K562 (cell line): ENCODE results near the gene ACAP2. TPM values are rescaled to one million over a fixed set of nuclear protein-coding genes. Genes with fewer than 3 reads are reported as not detected.

Source experiments
- ATAC-seq: fragments of 200-7000 bp; cut with Tn5 transposase; 3 replicates; pipeline ENCODE4 v1.9.1; 2020; ENCODE audit warnings: moderate library complexity
- BruUV-seq: library from RNA; stranded (reverse); fragments of 400-500 nt; replicated peaks from 2 replicates; lab custom pipeline; 2021; lab: Mats Ljungman, UMichigan
- CTCF ChIA-PET: fragments of 300-600 bp; formaldehyde crosslinking; extraction: SDS; loops from one replicate; lab custom pipeline; 2021; ENCODE audit warnings: low intra/inter-chr PET ratio; lab: Yijun Ruan, JAX
- POLR2A ChIA-PET: fragments of 300-600, 350-650 bp; sonication (Branson Sonifier 250); formaldehyde crosslinking; extraction: SDS; loops from one replicate; lab custom pipeline; 2021; ENCODE audit warnings: antibody characterized with exemption, inconsistent platforms; lab: Yijun Ruan, JAX
- DNase-seq, 4 experiments: peaks; one replicate each; pipeline versions ENCODE4 v3.0.0 to v3.0.0-alpha.2; 2011 to 2018; ENCODE audit warnings: low spot score in 3 of 4, mixed read lengths in 3 of 4; ENCODE audit errors: extremely low read depth in 1 of 4
- FAIRE-seq: peaks from 2 replicates; lab custom pipeline; 2011; peaks lifted over from hg19 to GRCh38; lab: Jason Lieb, UNC
- H2AFZ ChIP-seq: 2 replicates; pipeline ENCODE4 v1.6.0; 2011; ENCODE audit warnings: low read depth, low read length, control low read depth, inconsistent platforms
- H3K27ac ChIP-seq: fragments of 200-600 bp; 3 replicates; pipeline ENCODE4 v1.8.0; 2011; ENCODE audit warnings: low read depth, mild to moderate bottlenecking, control low read depth, inconsistent platforms, low read length, moderate library complexity, mixed read lengths; ENCODE audit errors: extremely low read depth
- H3K27me3 ChIP-seq, 2 experiments: fragments of 300-600 bp in 1 of 2; 2 replicates in 1 of 2; 3 replicates in 1 of 2; pipeline versions ENCODE4 v1.6.0 to v1.8.0; 2011; ENCODE audit warnings: inconsistent platforms in 2 of 2, low read length in 2 of 2, mild to moderate bottlenecking in 1 of 2, mixed read lengths in 1 of 2, moderate library complexity in 1 of 2; ENCODE audit not compliant: control insufficient read depth in 2 of 2, insufficient read depth in 2 of 2
- H3K36me3 ChIP-seq: fragments of 300-600 bp; 3 replicates; pipeline ENCODE4 v1.8.0; 2011; ENCODE audit warnings: mild to moderate bottlenecking, low read length, inconsistent platforms; ENCODE audit not compliant: control insufficient read depth, insufficient read depth
- H3K4me1 ChIP-seq, 2 experiments: fragments of 200-600 bp in 1 of 2; replicated peaks in 1 of 2; 2 replicates in 1 of 2; 3 replicates in 1 of 2; pipeline versions ENCODE4 v1.5.1 to v1.8.0; 2011; ENCODE audit warnings: inconsistent platforms in 2 of 2, low read length in 2 of 2, mild to moderate bottlenecking in 1 of 2, mixed read lengths in 1 of 2, moderate library complexity in 1 of 2; ENCODE audit not compliant: control insufficient read depth in 2 of 2, insufficient read depth in 2 of 2
- H3K4me2 ChIP-seq: 2 replicates; pipeline ENCODE4 v1.6.1; 2011; ENCODE audit warnings: low read length, control low read depth, inconsistent platforms, mixed read lengths; ENCODE audit not compliant: insufficient read depth
- H3K4me3 ChIP-seq: fragments of 200-600 bp; sonication (generic), shearing (Covaris generic); 2 replicates; pipeline ENCODE4 v1.5.1; 2016; ENCODE audit warnings: control low read depth, inconsistent platforms
- H3K79me2 ChIP-seq: fragments of 200-600 bp; 3 replicates; pipeline ENCODE4 v1.8.0; 2011; ENCODE audit warnings: low read length, inconsistent platforms; ENCODE audit not compliant: control insufficient read depth, insufficient read depth
- H3K9ac ChIP-seq, 2 experiments: 2 replicates each; pipeline versions ENCODE4 v1.6.0 to v1.6.1; 2011; ENCODE audit warnings: low read depth in 2 of 2, low read length in 2 of 2, control low read depth in 1 of 2, inconsistent platforms in 1 of 2, mild to moderate bottlenecking in 1 of 2, mixed read lengths in 1 of 2; ENCODE audit not compliant: insufficient read depth in 1 of 2
- H3K9me1 ChIP-seq: one replicate; pipeline ENCODE4 v1.6.0; 2011; ENCODE audit warnings: inconsistent platforms, mild to moderate bottlenecking, low read length, moderate library complexity; ENCODE audit not compliant: control insufficient read depth, insufficient read depth
- H3K9me3 ChIP-seq: replicated peaks from 2 replicates; pipeline ENCODE4 v1.5.1; 2011; ENCODE audit warnings: low read depth, low read length, inconsistent platforms; ENCODE audit not compliant: control insufficient read depth, insufficient read depth
- H4K20me1 ChIP-seq: replicated peaks from 2 replicates; pipeline ENCODE4 v1.6.1; 2011; ENCODE audit warnings: low read length, inconsistent platforms, mixed read lengths; ENCODE audit not compliant: control insufficient read depth, insufficient read depth
- BHLHE40 ChIP-seq: IDR thresholded peaks from 2 replicates; pipeline ENCODE4 v1.6.1; 2011; ENCODE audit warnings: low read length, improper control_type of control experiment
- ETV1 ChIP-seq: fragments of 450-650 bp; conservative IDR thresholded peaks from 2 replicates; pipeline ENCODE4 v1.6.1; 2016; ENCODE audit warnings: missing genetic modification characterization, control low read depth, low read depth, missing compliant biosample characterization
- FOXA1 ChIP-seq: fragments of 450-650 bp; IDR thresholded peaks from 2 replicates; pipeline ENCODE4 v1.6.1; 2016; ENCODE audit warnings: mild to moderate bottlenecking, borderline replicate concordance
- KHSRP ChIP-seq: fragments of 450-650 bp; IDR thresholded peaks from 2 replicates; pipeline ENCODE4 v1.6.1; 2017
- PHF21A ChIP-seq: fragments of 450-650 bp; IDR thresholded peaks from 2 replicates; pipeline ENCODE4 v1.6.1; 2017; ENCODE audit warnings: low read depth, borderline replicate concordance
- POLR2H ChIP-seq: IDR thresholded peaks from 2 replicates; pipeline ENCODE4 v1.6.1; 2016; ENCODE audit warnings: missing genetic modification characterization, low read depth, mild to moderate bottlenecking, control low read depth, missing compliant biosample characterization, moderate library complexity
- SAP30 ChIP-seq: fragments of 200-600 bp; sonication (generic); IDR thresholded peaks from 2 replicates; pipeline ENCODE4 v1.6.1; 2012; ENCODE audit warnings: borderline replicate concordance, low read depth, mild to moderate bottlenecking, moderate library complexity, low read length, control low read depth, inconsistent platforms; ENCODE audit not compliant: insufficient read depth, poor library complexity, severe bottlenecking
- SP1 ChIP-seq: sonication (generic); formaldehyde crosslinking; IDR thresholded peaks from 2 replicates; pipeline ENCODE4 v1.8.1; 2022; ENCODE audit warnings: mild to moderate bottlenecking, missing genetic modification reagents
- ZBED1 ChIP-seq: IDR thresholded peaks from 2 replicates; pipeline ENCODE4 v1.6.1; 2014
- ZNF274 ChIP-seq: IDR thresholded peaks from 2 replicates; pipeline ENCODE4 v1.6.1; 2011; ENCODE audit warnings: low read depth, mild to moderate bottlenecking, low read length, moderate library complexity, borderline replicate concordance
- ZNF696 ChIP-seq: fragments of 250-450 bp; sonication (Bioruptor Pico); conservative IDR thresholded peaks from 2 replicates; pipeline ENCODE4 v1.4.0; 2020; ENCODE audit warnings: mild to moderate bottlenecking, moderate library complexity
- WGBS: fragments of 100-300 bp; shearing (Covaris generic); methylation state at CpG from one replicate; pipeline ENCODE4 v1.1.6; 2016; ENCODE audit warnings: low coverage, mixed read lengths; ENCODE audit not compliant: insufficient coverage; ENCODE audit errors: missing lambda C conversion rate; 5-methylcytosine and 5-hydroxymethylcytosine counted together
- in situ Hi-C: fragments of 300-500 bp; cut with MboI; formaldehyde crosslinking; loops from 4 replicates; pipeline ENCODE4 v1.15.0; 2018; ENCODE audit warnings: inconsistent platforms, mixed read lengths
- intact Hi-C: fragments of 100-400 bp; cut with micrococcal nuclease; formaldehyde crosslinking; loops from 2 replicates; pipeline ENCODE4 v1.14.2; 2022
- polyA plus RNA-seq, 8 experiments: library from polyadenylated mRNA; depleted of rRNA in 4 of 8; stranded (reverse) in 5 of 8; unstranded in 3 of 8; fragments of >200 nt; fragmentation: Nextera tagmentation in 2 of 8; fragmentation: Illumina TruSeq in 1 of 8; extraction: Ambion mirVana in 2 of 8; extraction: Trizol in 1 of 8; gene quantifications; 2 replicates each; pipeline versions ENCODE4 v1.2.1 to v1.2.3, GENCODE V29; 2011 to 2014; ENCODE audit warnings: inconsistent platforms in 1 of 8, missing spikeins in 1 of 8
- total RNA-seq, 7 experiments: library from RNA; depleted of rRNA in 6 of 7; stranded (reverse); fragments of >200 nt in 6 of 7; fragmentation: Illumina TruSeq in 2 of 7; extraction: Trizol in 2 of 7; gene quantifications; 2 replicates each; pipeline versions ENCODE4 v1.2.1 to v1.2.3, GENCODE V29; 2011 to 2021; ENCODE audit warnings: low replicate concordance in 1 of 7
- TF ChIP-seq, protein P1 (sequence below): fragments of 250-450 bp; sonication (Bioruptor Pico); IDR thresholded peaks from 2 replicates; pipeline ENCODE4 v1.5.1; 2021; ENCODE audit warnings: mild to moderate bottlenecking

ACAP2 gene
- total and polyA plus RNA-seq, 9 of the 15 experiments (the other 6 are each of a cell fraction or from before 2014, with no cell fraction given) = 10.6 to 52.7 (median 34.4) TPM

DNA sequence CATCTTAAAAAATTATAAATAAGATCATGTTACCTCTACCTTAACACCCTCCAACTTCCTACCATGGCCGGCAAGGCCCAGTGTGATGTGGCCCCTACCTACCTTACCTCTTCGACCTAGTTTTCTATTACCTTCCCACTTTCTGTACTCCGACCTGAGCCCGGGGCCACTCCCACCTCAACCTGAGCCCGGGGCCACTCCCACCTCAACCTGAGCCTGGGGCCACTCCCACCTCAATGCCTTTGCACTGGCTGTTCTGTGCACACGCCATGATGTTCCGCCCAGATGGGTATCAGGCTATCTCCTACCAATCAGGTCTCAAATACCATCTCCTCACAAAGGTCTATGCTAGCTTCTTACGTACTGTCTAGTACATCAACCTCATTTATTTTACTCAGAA lies 105.1 kb downstream of the ACAP2 start (continued):
- TF ChIP-seq SAP30 (no peak), ZBED1 (no peak), ETV1 (tag) (no peak), ZNF696 (no peak), PHF21A (no peak), FOXA1 (no peak), ZNF274 (no peak), BHLHE40 (no peak)
- TF ChIP-seq, protein P1, sequence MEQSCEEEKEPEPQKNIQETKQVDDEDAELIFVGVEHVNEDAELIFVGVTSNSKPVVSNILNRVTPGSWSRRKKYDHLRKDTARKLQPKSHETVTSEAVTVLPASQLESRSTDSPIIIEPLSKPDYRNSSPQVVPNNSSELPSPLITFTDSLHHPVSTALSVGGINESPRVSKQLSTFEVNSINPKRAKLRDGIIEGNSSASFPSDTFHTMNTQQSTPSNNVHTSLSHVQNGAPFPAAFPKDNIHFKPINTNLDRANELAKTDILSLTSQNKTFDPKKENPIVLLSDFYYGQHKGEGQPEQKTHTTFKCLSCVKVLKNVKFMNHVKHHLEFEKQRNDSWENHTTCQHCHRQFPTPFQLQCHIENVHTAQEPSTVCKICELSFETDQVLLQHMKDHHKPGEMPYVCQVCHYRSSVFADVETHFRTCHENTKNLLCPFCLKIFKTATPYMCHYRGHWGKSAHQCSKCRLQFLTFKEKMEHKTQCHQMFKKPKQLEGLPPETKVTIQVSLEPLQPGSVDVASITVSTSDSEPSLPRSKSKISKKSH (CRISPR knock-in tag) = no peak

DNA sequence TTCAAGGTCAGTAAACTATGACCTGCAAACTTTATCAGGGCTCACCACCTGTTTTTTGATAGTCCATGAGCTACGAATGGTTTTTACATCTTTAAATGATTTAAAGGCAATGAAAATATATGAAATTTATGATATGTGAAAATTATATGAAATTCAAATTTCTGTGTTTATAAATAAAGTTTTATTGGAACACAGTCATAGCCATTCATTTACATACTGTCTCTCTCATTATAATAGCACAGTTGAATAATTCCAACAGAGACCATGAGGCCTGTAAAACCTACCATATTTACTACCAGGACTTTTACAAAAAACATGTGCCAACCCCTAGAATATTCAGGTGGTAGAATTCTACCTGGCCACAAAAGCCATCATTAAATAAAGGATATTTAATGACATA lies 107.9 kb downstream of the ACAP2 start:
- intact Hi-C loops (no loop called here), in situ Hi-C loops (no loop called here)
- FAIRE-seq = no peak
- BruUV-seq = no TSS peak
- Histone ChIP-seq H3K9me3 (no peaks in the 10 kb centered on the region), H3K27ac (no peak overlapping the region), H3K4me1 (no peaks in the 10 kb centered on the region), H3K79me2 (no peaks in the 10 kb centered on the region), H3K36me3 (peaks cover 19% of the 10 kb centered on the region; the same call in 2 of the 3 replicates), H4K20me1 (no peaks in the 10 kb centered on the region), H3K9me1 (no peaks in the 10 kb centered on the region), H3K4me3 (no peak overlapping the region), H3K9ac (no peak overlapping the region), H3K4me2 (no peak overlapping the region), H2AFZ (no peak overlapping the region), H3K27me3 (no peaks in the 10 kb centered on the region)
- ChIA-PET POLR2A (no interaction called here), CTCF (no interaction called here)
- DNase-seq = no peak
- no peak for ATAC-seq
- WGBS = 9% methylated on average over 1 of the region's 1 CpG
- TF ChIP-seq SP1 (CRISPR knock-in tag) (no peak), POLR2H (peak; percentile 26; the same call in 1 of the 2 replicates), KHSRP (no peak)
